GM18519 (cell line): ENCODE data around the gene FREM1.

Experiments
- ATAC-seq: cut with Tn5 transposase; IDR thresholded peaks from one replicate; pipeline ENCODE4 v1.9.1; 2021; ENCODE audit warnings: mild to moderate bottlenecking, moderate library complexity; ENCODE audit not compliant: unreplicated experiment, low FRiP score

The FREM1 gene

DNA sequence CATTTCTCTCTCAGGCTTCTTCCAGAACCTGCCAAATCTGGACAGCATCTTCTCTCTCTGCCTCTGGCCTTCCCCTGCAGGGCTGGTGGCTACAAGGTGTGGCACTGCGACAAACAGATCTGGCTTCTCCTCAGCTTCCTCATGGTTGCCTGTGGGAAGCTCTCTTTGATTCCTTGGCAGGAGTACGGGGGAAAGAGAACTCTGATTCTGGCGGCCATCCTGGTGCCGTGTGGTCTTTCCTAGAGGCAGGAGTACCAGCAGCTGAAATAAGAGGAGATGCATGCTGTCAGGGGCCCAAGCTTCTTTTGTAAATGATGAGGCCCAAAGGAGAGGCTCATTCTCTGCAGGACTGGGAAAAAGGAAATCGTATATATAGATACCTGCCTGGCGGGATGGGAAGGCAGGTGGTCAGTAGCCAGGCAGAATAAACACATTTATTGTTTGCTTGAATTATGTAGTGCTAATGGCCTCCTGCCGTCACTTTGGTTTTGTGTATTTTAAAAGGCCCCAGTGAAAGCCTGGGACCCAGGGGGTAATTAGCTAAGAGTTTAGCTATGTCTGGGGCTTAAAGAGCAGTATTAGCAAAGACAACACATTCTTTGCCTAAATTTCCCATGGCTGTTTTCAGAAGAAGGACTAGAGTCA is 187.7 kb downstream of the FREM1 start, which contains the start of gene CER1:
TSS of gene CER1 (minus strand) at position 343 of the 645 bp plus-strand sequence. CDS start at position 282, 61 bp downstream.
- ATAC-seq = no peak

DNA sequence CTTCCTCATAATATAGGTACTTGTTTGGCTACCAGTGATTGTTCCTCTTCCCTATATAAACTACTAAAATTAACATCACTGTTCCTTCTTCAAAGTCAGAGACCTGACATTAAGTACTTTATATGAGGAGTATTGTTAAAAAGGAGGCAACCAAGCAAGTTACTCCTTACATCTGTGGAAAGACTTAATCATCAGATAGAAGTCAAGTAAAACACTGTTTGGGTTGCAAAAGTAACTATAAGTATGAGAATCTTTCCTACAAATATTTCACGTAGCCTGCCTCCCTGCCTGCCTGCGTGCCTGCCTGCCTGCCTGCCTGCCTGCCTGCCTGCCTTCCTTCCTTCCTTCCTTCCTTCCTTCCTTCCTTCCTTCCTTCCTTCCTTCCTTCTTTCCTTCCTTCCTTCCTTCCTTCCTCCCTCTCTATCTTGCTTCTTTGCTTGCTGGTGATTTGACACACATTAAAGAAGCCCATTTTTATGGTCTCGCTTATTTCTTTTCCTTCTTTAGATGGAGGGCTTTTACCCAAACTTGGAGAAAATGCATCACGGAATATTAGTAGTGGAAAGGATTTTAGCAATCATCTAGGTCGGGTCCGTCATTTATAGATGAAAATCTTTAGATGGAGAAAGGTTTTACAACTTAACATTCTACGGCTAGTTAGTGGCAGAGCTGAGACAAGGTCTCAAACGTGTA is 190.9 kb downstream of the FREM1 start:
- no peak for ATAC-seq

GRCh38 chr9:14715102-14715501 is 195.1 kb downstream of the FREM1 start:
- no peak for ATAC-seq

GRCh38 chr9:14713187-14713767 is 197.0 kb downstream of the FREM1 start:
- ATAC-seq = no peak

GRCh38 chr9:14710804-14711203 is 199.4 kb downstream of the FREM1 start:
- ATAC-seq = no peak

- ATAC-seq = peak; percentile 78
Observed at GRCh38 chr9:14706530-14707140, 203.6 kb downstream of the FREM1 start.

- no peak for ATAC-seq
Observed at GRCh38 chr9:14705079-14705478, 205.1 kb downstream of the FREM1 start.

DNA sequence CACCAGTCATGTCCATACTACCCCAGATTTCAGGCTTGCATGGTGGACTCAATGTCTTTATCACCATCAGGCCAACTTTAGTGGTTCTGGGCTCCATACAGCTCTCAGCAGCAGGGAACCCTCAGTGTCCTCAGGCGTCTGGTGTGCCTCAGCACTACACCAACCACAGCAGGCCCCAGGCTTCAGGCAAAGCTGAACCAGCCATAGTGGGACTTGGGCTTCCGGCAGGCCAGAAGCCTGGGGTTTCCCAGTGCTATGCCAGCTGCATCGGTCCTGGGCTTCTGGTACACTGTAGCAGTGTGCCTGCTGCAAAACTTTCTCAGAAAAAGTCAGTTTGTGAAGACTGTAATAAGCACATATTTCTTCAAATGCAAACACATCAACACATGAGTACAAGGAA is 205.9 kb downstream of the FREM1 start:
- ATAC-seq = no peak

GRCh38 chr9:14702200-14702720 is 208.0 kb downstream of the FREM1 start:
- ATAC-seq = no peak

- peak; percentile 51 for ATAC-seq
Observed at GRCh38 chr9:14693251-14693861, 216.9 kb downstream of the FREM1 start, which contains the start of gene ZDHHC21. Gene ZDHHC21, minus strand, starts transcription at chr9:14693432. Its CDS starts 19,092 bp downstream, at chr9:14674340.

DNA sequence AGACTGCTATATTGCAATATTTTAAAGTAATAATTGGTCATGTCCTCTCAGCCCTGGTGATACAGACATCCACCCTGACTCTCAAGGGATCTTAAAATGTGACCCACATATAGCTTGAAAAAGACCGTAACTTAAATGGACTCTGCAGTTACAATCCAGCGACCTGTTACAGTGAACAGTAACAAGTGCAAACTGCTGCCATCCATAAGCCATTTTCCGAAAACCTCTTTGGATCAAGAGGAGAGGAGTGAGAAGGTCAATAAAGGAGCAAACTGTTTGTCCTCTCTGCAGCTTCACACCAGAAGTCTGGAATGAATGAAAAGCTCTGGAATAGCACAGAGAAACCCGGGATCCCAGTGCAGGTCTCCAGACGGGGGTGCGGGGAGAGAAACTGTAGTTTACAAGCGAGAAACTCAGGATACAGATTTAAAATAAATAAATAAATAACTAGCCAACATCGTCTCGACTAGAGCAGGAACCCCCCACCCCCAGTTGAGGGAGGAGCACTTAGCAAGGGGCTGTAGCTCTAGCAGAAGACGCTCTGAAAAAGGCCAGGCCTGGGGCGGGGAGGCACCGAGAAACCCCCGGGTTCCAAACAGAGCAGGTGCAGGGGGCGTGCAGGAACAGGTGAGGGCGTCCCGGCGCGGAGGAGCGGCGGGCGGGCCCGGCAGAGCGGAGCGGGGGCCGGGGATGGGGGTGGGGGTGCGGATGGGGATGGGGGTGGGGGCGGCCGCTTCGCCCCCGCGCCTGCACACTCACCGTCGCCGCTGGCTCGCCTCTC is 217.6 kb downstream of the FREM1 start:
- ATAC-seq = peak; percentile 14

DNA sequence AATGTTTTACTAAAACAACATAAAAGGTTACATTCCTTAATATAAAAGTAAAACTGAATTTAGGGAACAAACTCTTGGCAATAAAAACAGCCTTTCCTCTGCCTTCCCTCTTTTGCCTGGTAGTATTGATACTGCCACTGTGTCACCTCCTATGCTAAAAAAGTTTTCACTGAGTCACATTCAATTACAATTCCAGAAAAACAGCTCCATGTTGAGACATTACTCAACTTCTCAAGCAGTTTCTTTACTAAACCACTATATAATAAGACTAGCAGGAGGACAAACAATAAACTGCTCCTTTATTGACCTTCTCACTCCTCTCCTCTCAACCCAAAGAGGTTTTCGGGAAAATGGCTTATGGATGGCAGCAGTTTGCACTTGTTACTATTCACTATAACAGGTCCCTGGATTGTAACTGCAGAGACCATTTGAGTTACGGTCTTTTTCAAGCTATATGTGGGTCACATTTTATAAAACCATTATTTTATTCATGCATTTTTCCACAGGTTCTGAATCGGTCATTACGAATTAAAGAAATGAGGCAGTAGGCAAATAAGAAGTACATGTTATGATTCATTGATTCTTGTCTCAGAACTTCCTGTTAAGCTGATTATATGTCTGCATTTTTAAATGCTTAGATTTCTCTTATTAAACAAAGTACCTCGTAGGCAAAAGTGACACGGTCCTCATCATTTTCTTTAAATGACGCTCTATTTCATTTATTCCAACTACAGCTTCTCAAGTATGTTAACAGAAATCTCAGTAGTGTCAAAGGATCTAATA is 219.1 kb downstream of the FREM1 start:
- no peak for ATAC-seq

DNA sequence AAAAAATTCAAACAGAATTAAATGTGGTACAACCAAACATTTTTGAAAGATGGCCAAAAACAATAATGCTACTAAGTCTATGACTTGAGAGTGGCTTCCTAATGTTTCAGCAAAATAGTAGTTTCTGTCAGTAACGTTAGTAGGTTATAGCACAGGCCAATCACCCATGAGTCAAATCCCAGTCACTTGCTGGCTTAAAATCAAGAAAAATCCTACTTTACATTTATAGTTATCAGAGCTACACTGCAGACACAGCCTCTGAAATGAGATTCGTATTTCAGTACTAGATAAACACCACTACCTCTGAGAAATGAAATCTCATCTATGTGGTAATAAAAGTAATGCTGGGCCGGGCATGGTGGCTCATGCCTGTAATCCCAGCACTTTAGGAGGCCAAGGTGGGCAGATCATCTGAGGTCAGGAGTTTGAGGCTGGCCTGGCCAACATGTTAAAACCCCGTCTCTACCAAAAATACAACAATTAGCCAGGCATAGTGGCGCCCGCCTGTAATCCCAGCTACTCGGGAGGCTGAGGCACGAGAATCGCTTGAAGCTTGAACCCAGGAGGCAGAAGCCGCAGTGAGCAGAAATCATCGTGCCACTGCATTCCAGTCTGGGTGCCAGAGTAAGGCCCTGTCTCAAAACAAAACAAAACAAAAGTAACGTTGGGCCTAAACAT is 223.0 kb downstream of the FREM1 start:
- ATAC-seq = no peak

DNA sequence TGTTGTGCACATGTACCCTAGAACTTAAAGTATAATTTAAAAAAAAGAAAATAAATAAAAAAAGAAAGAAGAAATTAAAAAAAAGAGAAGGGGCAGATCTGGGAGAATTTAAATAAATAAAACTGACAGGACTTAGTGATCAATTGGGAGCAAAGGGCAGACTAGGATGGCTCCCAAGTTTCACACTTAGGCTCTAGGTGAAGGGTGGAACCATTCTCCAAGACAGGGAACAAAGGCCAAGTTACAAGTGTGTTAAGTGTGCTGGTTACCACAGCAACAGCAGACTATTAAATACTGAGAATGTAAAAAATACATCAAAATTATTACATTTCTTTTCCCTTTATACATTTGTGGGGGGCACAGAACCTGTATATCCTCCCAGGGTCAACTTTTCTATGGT is 224.1 kb downstream of the FREM1 start:
- ATAC-seq = no peak
